RWPE1 (cell line): Measurements from ENCODE around the gene IL10.

Source experiments
- CTCF ChIA-PET: fragments of 350-600 bp; sonication (Branson Sonifier 250); formaldehyde crosslinking; extraction: SDS; loops from one replicate; lab custom pipeline; 2021; lab: Yijun Ruan, JAX
- POLR2A ChIA-PET: fragments of 400-600 bp; formaldehyde crosslinking; extraction: SDS; loops from one replicate; lab custom pipeline; 2020; ENCODE audit warnings: antibody characterized with exemption; ENCODE audit not compliant: low non-redundant PET; lab: Yijun Ruan, JAX
- DNase-seq: peaks from one replicate; pipeline ENCODE4 v3.0.0; 2012; ENCODE audit warnings: low spot score
- H3K27ac ChIP-seq: fragments of 450-650 bp; 2 replicates; pipeline ENCODE4 v1.5.1; 2017
- TF ChIP-seq, protein P1 (sequence below): fragments of 450-650 bp; conservative IDR thresholded peaks from 2 replicates; pipeline ENCODE4 v1.5.1; 2017; ENCODE audit warnings: low read depth, mild to moderate bottlenecking

IL10 gene

DNA sequence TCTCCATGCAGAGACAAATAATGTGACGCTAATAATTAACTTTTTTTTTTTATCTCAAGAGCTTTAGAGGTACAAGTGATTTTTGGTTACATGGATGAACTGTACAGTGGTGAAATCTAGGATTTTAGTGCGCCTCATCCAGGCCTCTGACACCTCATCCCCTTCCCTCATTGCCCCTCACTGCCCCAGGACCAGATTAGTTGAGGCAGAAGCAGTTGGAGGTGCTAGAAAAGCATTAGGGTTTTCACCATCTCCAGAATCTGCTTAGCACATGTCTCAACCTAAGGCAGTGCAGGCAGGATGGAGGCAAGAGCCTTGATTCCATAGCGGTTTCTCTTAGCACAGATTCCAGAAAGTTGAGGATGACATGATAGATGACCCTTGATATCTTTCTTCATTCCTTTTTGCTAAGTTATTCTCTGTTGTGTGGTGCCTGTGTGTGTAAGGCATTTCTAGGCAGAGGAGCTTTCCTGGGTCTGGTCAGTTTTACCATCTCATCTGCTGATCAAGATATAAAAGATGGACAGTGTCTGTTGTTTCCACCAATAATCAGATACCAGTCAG lies 16.3 kb upstream of the IL10 start:
- H3K27ac ChIP-seq, result no peak overlapping the region
- CTCF ChIA-PET, result interaction anchor here (1.0 to 1.3 kb wide), 2 partner anchors 21 to 262 kb away, joined by 3 to 6 read pairs; no protein-coding TSS in a partner anchor
- POLR2A ChIA-PET, result no interaction called here
- DNase-seq, result no peak
- TF ChIP-seq, protein P1, sequence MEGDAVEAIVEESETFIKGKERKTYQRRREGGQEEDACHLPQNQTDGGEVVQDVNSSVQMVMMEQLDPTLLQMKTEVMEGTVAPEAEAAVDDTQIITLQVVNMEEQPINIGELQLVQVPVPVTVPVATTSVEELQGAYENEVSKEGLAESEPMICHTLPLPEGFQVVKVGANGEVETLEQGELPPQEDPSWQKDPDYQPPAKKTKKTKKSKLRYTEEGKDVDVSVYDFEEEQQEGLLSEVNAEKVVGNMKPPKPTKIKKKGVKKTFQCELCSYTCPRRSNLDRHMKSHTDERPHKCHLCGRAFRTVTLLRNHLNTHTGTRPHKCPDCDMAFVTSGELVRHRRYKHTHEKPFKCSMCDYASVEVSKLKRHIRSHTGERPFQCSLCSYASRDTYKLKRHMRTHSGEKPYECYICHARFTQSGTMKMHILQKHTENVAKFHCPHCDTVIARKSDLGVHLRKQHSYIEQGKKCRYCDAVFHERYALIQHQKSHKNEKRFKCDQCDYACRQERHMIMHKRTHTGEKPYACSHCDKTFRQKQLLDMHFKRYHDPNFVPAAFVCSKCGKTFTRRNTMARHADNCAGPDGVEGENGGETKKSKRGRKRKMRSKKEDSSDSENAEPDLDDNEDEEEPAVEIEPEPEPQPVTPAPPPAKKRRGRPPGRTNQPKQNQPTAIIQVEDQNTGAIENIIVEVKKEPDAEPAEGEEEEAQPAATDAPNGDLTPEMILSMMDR, result no peak

DNA sequence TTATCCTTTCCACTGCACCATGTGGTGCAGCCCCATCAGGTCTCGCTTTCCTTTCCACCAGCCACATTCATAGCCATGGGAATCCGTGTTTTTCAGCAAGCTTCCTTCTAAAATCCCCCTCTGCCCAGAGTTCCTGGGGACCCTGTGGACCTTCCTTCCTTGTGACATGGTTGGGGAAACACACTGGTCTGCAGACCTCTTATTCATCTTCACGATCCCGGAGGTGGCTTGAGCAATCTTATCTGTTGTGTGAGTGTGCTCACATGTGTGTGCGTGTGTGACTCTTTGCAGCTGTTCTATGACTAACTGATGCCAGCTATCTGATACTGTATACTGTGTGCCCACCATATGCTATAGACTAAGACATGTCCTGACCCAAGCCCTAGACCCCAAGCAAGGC lies 15.6 kb upstream of the IL10 start:
- no peak overlapping the region for H3K27ac ChIP-seq
- TF ChIP-seq, protein P1, result no peak
- ChIA-PET POLR2A (no interaction called here), CTCF (interaction anchor here (1.0 kb wide), 1 partner anchor 262 kb away, joined by 3 read pairs; no protein-coding TSS in a partner anchor)
- DNase-seq, result no peak

DNA sequence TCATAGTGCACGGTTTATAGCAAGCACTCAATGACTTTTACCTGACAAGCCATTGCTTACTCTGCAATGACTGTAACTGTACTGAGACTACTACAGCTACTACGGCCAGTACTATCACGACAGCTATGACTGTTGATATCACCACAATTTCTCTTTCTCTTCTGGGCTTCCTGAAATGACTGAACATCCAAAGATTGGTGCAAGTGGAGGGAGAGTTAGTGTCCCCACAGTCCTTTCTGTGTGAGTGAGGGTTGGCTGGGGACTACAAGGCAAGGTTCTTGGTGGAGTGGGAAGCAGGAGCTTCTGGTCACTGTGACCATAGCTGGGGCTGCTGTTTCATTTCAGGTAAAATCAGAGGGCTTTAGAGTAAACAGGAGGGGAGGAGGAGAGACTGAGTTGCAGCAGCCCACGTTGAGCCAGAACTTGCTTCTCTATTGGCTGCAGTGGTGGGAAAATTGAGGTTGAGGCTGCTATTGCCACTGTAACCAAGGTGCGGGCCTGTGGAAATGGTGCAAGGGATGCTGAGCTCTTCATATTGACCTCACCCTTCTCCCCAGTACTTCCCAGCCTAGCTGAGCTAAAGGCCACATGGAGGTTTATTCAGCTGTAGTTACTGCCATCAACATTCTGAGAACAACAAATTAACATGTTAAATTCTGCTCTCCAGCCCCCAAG lies 14.1 kb upstream of the IL10 start:
- ChIA-PET CTCF (interaction anchor here (1.2 to 2.3 kb wide), 2 partner anchors 12 to 296 kb away, joined by 3 to 9 read pairs; no protein-coding TSS in a partner anchor), POLR2A (interaction anchor here (0.6 kb wide), 1 partner anchor 33 kb away, joined by 5 read pairs; no protein-coding TSS in a partner anchor)
- no peak overlapping the region for H3K27ac ChIP-seq
- no peak for DNase-seq
- TF ChIP-seq, protein P1, result no peak

DNA sequence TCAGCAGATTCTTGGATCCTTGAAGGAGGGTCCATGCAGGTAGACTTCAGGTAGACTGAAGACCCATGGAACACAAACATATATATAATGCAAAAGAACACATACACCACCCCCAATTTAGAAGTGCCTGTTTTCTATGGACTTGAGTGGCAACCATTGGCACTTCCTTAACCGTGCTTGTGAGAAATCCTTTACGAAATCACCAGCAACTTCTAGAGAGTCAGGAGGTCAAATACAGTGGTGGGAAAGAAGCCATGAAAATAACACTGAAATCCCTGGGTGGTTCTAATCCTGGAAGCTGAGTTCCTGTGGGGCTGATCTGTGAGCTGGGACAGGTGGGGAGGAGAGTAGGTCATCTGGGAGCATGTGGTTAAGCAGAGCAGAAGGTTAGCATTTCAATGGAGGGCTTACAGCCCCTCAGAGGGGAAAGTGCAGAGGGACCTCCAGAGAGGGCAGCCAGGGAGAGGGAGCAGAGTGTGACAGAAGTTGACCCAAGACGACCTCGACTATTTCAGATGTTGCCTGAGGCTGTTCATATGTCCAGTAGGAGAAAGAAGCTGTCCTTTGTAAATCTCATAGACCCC lies 13.0 kb upstream of the IL10 start:
- TF ChIP-seq, protein P1, result no peak
- DNase-seq, result no peak
- POLR2A ChIA-PET, result interaction anchor here (0.6 kb wide), 1 partner anchor 34 kb away, joined by 5 read pairs; no protein-coding TSS in a partner anchor
- CTCF ChIA-PET, result interaction anchor here (1.2 to 2.3 kb wide), 2 partner anchors 13 to 295 kb away, joined by 3 to 9 read pairs; no protein-coding TSS in a partner anchor
- H3K27ac ChIP-seq, result no peak overlapping the region

DNA sequence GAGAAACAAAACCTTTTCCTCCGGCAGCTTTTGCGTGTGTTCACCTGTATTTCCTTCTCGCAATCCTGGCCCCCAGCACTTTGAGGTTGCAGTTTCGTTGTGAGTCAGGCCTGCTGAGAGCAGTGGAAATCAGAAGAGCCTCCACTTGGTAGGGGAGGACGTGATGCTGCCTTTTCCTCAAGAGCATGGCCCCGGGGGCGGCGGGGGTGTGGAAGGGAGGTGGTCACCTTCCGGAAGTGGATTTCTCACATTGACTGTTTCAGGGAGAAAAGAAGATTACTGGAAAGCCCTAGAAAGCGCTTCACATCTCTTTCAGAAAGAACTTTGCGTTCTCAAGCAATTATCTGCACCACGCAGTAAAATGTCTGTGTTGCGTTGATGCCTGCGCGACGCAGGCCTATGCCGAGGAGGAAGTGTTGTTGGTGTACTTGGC lies 12.2 kb upstream of the IL10 start:
- no peak overlapping the region for H3K27ac ChIP-seq
- TF ChIP-seq, protein P1, result no peak
- CTCF ChIA-PET, result interaction anchor here (0.6 kb wide), 2 partner anchors 29 to 40 kb away, joined by 3 to 5 read pairs; no protein-coding TSS in a partner anchor
- POLR2A ChIA-PET, result interaction anchor here (0.5 kb wide), 1 partner anchor 141 kb away, joined by 5 read pairs; no protein-coding TSS in a partner anchor
- no peak for DNase-seq

DNA sequence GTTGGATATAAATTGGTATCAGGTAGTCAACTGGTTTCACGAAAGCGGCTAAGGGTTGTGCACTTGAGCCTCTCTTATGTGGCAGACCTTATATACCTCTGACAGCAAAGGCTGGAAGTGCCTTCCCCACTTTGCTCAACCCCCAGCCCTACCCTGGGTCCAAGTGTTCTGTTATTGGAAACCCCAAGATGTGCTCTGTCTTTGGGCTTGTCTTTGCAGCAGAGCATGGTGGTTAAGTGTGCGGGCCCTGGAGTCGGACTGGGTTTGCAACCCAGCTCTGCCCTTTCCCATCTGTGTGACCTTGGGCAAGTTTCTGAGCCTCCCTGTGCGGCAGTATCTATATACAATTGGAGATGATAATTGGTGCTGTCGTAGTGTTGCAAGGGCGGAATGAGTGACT lies 11.2 kb upstream of the IL10 start:
- no peak overlapping the region for H3K27ac ChIP-seq
- CTCF ChIA-PET, result no interaction called here
- no peak for DNase-seq
- TF ChIP-seq, protein P1, result no peak
- POLR2A ChIA-PET, result no interaction called here
